CMK (cell line): ENCODE measurements around the gene LOC128125822.
"Not testable (repeated sequence)": the region's sequence is repeated elsewhere in the genome, so short reads cannot be mapped to it uniquely, and the experiment has no call there.

ENCODE experiments used
- DNase-seq: peaks from one replicate; pipeline ENCODE4 v3.0.0-alpha.2; 2010; ENCODE audit warnings: low read depth

Gene LOC128125822

GRCh38 chr6:63582579-63583231 is 10.4 kb downstream of the LOC128125822 start:
- DNase-seq = no peak

GRCh38 chr6:63584125-63584514 is 11.8 kb downstream of the LOC128125822 start:
- no peak for DNase-seq

GRCh38 chr6:63584566-63584965 is 12.3 kb downstream of the LOC128125822 start:
- no peak for DNase-seq

GRCh38 chr6:63585652-63586051 is 13.4 kb downstream of the LOC128125822 start:
- not testable (repeated sequence) for DNase-seq

GRCh38 chr6:63589952-63590411 is 17.7 kb downstream of the LOC128125822 start:
- DNase-seq = no peak

GRCh38 chr6:63592886-63593285 is 20.6 kb downstream of the LOC128125822 start:
- DNase-seq = no peak

- DNase-seq = no peak
These were observed 25.1 kb downstream of the LOC128125822 start for GRCh38 chr6:63597141-63598048.

GRCh38 chr6:63598049-63599036 is 26.1 kb downstream of the LOC128125822 start:
- DNase-seq = no peak

GRCh38 chr6:63599243-63599642 is 27.0 kb downstream of the LOC128125822 start:
- no peak for DNase-seq

GRCh38 chr6:63600136-63600535 is 27.9 kb downstream of the LOC128125822 start:
- DNase-seq = no peak

GRCh38 chr6:63609231-63609630 is 37.0 kb downstream of the LOC128125822 start:
- no peak for DNase-seq

GRCh38 chr6:63610944-63611343 is 38.7 kb downstream of the LOC128125822 start:
- DNase-seq = no peak

GRCh38 chr6:63611560-63611959 is 39.3 kb downstream of the LOC128125822 start:
- DNase-seq = no peak

GRCh38 chr6:63615590-63615989 is 43.3 kb downstream of the LOC128125822 start:
- DNase-seq = no peak
